Type B pancreatic cell (in vitro differentiated cells): ENCODE measurements around the gene GNG13. TPM values are rescaled to one million over a fixed set of nuclear protein-coding genes. Genes with fewer than 3 reads are reported as not detected.
A peak's percentile ranks its signal among the peaks of the same experiment; 100 is the strongest.

Experiments
- DNase-seq: peaks from one replicate; pipeline ENCODE4 v3.0.0; 2021; ENCODE audit warnings: mixed read lengths; ENCODE audit not compliant: unreplicated experiment; ENCODE audit errors: extremely low spot score
- H3K27ac Mint-ChIP-seq: 2 replicates; pipeline ENCODE4 v1.8.0; 2021; ENCODE audit warnings: mild to moderate bottlenecking, mixed read lengths
- H3K27me3 Mint-ChIP-seq: 2 replicates; pipeline ENCODE4 v1.8.0; 2021; ENCODE audit warnings: mixed read lengths
- H3K36me3 Mint-ChIP-seq: 2 replicates; pipeline ENCODE4 v1.8.0; 2021; ENCODE audit warnings: mixed read lengths
- H3K4me1 Mint-ChIP-seq: one replicate; pipeline ENCODE4 v1.8.0; 2021; ENCODE audit warnings: mixed read lengths; ENCODE audit not compliant: unreplicated experiment
- H3K4me3 Mint-ChIP-seq: 2 replicates; pipeline ENCODE4 v1.8.0; 2021; ENCODE audit warnings: mild to moderate bottlenecking, mixed read lengths
- H3K9me3 Mint-ChIP-seq: 2 replicates; pipeline ENCODE4 v1.8.0; 2021; ENCODE audit warnings: mixed read lengths
- CTCF ChIP-seq: fragments of 200-600 bp; sonication (generic); conservative IDR thresholded peaks from 2 replicates; pipeline ENCODE4 v1.5.0; 2021; ENCODE audit warnings: antibody characterized with exemption, mild to moderate bottlenecking
- total RNA-seq: library from RNA; stranded (reverse); gene quantifications from 2 replicates; pipeline ENCODE4 v1.2.1, GENCODE V29; 2021; ENCODE audit warnings: low replicate concordance

The GNG13 gene
- total RNA-seq, 1 donor from 2014 or later, result not detected

- Mint-ChIP-seq H3K9me3 (no peaks in the 10 kb centered on the region), H3K4me1 (no peaks in the 10 kb centered on the region), H3K27ac (no peak overlapping the region), H3K36me3 (peaks cover 5% of the 10 kb centered on the region), H3K27me3 (no peaks in the 10 kb centered on the region), H3K4me3 (no peak overlapping the region)
- no peak for TF ChIP-seq CTCF
- DNase-seq, result no peak
Observed at GRCh38 chr16:792221-792995, 8.1 kb downstream of the GNG13 start.

GRCh38 chr16:791131-791530 is 9.4 kb downstream of the GNG13 start:
- TF ChIP-seq CTCF, result no peak
- peak overlapping the region; percentile 23 for H3K4me3 Mint-ChIP-seq
- H3K4me1 Mint-ChIP-seq, result no peaks in the 10 kb centered on the region
- peak overlapping the region; percentile 13 for H3K27ac Mint-ChIP-seq
- peaks cover 5% of the 10 kb centered on the region for H3K36me3 Mint-ChIP-seq
- no peak for DNase-seq
- no peaks in the 10 kb centered on the region for H3K9me3 Mint-ChIP-seq
- no peaks in the 10 kb centered on the region for H3K27me3 Mint-ChIP-seq

GRCh38 chr16:790086-790485 is 10.4 kb downstream of the GNG13 start:
- Mint-ChIP-seq H3K27ac (no peak overlapping the region), H3K36me3 (peaks cover 5% of the 10 kb centered on the region), H3K9me3 (no peaks in the 10 kb centered on the region), H3K4me1 (no peaks in the 10 kb centered on the region), H3K4me3 (peak overlapping the region; percentile 69), H3K27me3 (no peaks in the 10 kb centered on the region)
- DNase-seq, result no peak
- TF ChIP-seq CTCF, result no peak

- no peak for TF ChIP-seq CTCF
- Mint-ChIP-seq H3K27me3 (no peaks in the 10 kb centered on the region), H3K9me3 (no peaks in the 10 kb centered on the region), H3K36me3 (peaks cover 5% of the 10 kb centered on the region), H3K4me3 (peak overlapping the region; percentile 69), H3K27ac (no peak overlapping the region), H3K4me1 (no peaks in the 10 kb centered on the region)
- DNase-seq, result no peak
Observed at GRCh38 chr16:789191-789850, 11.2 kb downstream of the GNG13 start.

- Mint-ChIP-seq H3K36me3 (peaks cover 5% of the 10 kb centered on the region), H3K9me3 (no peaks in the 10 kb centered on the region), H3K4me1 (no peaks in the 10 kb centered on the region), H3K4me3 (peak within 1 kb of the TSS; percentile 88), H3K27ac (no peak within 1 kb of the TSS), H3K27me3 (no peaks in the 10 kb centered on the region)
- no peak for TF ChIP-seq CTCF
- DNase-seq, result peak; percentile 97
Observed at GRCh38 chr16:788399-789126, 12.0 kb downstream of the GNG13 start, which contains the start of gene CHTF18. Gene CHTF18 (plus strand): TSS chr16:788620. CDS start chr16:788685, 65 bp downstream.
